Fibroblast of mammary gland (primary cell): ENCODE measurements around the gene IFNGR2.
"Not testable (repeated sequence)": the region's sequence is repeated elsewhere in the genome, so short reads cannot be mapped to it uniquely, and the experiment has no call there.

Source experiments
- DNase-seq: peaks from one replicate; pipeline ENCODE4 v3.0.0-alpha.2; 2010; ENCODE audit warnings: low read depth
- H3K4me3 ChIP-seq: 2 replicates; pipeline ENCODE4 v1.5.1; 2011; ENCODE audit warnings: low read depth, mild to moderate bottlenecking, low read length, moderate library complexity; ENCODE audit not compliant: control insufficient read depth
- TF ChIP-seq, protein P1 (sequence below): conservative IDR thresholded peaks from 2 replicates; pipeline ENCODE4 v1.5.1; 2011; ENCODE audit warnings: low read depth, low read length, inconsistent platforms; ENCODE audit not compliant: control insufficient read depth, insufficient read depth

The IFNGR2 gene

GRCh38 chr21:33401630-33401992 lies 1.6 kb upstream of the IFNGR2 start:
- no peak for DNase-seq
- H3K4me3 ChIP-seq, result no peak overlapping the region
- TF ChIP-seq, protein P1, sequence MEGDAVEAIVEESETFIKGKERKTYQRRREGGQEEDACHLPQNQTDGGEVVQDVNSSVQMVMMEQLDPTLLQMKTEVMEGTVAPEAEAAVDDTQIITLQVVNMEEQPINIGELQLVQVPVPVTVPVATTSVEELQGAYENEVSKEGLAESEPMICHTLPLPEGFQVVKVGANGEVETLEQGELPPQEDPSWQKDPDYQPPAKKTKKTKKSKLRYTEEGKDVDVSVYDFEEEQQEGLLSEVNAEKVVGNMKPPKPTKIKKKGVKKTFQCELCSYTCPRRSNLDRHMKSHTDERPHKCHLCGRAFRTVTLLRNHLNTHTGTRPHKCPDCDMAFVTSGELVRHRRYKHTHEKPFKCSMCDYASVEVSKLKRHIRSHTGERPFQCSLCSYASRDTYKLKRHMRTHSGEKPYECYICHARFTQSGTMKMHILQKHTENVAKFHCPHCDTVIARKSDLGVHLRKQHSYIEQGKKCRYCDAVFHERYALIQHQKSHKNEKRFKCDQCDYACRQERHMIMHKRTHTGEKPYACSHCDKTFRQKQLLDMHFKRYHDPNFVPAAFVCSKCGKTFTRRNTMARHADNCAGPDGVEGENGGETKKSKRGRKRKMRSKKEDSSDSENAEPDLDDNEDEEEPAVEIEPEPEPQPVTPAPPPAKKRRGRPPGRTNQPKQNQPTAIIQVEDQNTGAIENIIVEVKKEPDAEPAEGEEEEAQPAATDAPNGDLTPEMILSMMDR, result no peak

DNA sequence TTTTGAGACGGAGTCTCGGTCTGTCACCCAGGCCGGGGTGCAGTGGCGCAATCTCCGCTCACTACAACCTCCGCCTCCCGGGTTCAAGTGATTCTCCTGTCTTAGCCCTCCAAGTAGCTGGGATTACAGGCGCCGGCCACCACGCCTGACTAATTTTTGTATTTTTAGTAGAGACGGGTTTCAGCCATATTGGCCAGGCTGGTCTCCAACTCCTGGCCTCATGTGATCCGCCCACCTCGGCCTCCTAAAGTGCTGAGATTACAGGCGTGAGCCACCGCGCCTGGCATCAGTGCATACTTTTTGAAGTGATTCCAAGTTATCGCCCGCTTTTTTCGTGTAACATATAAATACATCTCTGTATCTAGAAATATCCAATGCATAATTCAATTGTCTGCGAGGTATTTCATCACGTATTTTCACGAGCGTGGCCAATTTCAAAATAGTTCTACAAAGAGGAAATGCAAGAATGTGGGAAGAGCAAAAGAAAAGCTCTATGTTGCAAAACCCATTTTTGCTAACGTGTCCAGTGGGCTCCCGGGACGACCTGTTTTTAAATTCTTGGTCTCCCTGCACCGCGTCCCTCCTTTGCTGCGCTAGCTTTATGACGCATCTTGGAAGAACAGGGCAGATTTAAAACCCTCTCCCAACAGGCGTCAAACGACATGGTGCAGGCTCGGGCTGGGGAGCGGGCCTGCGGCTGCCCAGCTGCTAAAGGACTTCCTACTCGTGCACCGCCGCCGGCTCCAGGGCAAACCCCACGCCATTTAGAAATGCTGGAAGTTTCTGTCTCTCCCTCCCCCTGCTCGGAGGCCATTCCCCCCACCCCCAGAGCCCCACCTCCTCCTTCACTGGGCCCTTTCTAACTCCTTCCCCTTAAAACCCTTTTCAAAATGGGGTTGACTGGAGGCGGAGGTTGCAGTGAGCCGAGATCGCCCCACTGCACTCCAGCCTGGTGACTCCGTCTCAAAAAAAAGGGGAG lies 923 bp upstream of the IFNGR2 start:
- DNase-seq, result peak; percentile 82
- TF ChIP-seq, protein P1, result no peak
- peak overlapping the region; percentile 37 for H3K4me3 ChIP-seq

GRCh38 chr21:33403786-33404585 lies 773 bp downstream of the IFNGR2 start:
- DNase-seq, result peak; percentile 35
- peak overlapping the region; percentile 79 for H3K4me3 ChIP-seq
- TF ChIP-seq, protein P1, result no peak

DNA sequence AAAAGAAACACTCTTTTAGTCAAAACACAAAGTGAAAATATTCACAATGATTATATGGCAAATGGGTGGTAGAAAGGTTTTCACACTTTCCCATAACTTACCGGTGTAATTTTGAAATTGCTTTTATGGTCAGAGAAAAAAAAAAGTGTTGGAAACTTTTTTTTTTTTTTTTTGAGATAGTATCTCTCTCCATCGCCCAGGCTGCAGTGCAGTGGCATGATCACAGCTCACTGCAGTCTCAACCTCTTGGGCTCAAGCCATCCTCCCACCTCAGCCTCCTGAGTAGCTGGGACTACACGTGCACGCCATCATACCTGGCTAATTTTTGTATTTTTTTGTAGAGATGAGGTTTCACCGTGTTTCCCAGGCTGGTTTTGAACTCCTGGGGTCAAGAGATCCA lies 3.3 kb downstream of the IFNGR2 start:
- TF ChIP-seq, protein P1, result no peak
- DNase-seq, result no peak
- no peak overlapping the region for H3K4me3 ChIP-seq

- TF ChIP-seq, protein P1, result no peak
- H3K4me3 ChIP-seq, result no peak overlapping the region
- DNase-seq, result no peak
Observed at GRCh38 chr21:33411949-33412430, 8.8 kb downstream of the IFNGR2 start.

- DNase-seq, H3K4me3 ChIP-seq: not testable (repeated sequence)
Observed at GRCh38 chr21:33412439-33412831, 9.2 kb downstream of the IFNGR2 start.
